BJ (cell line): ENCODE results near the gene CLDN16. TPM values are rescaled to one million over a fixed set of nuclear protein-coding genes. Genes with fewer than 3 reads are reported as not detected.

Experiments used
- CTCF ChIA-PET: fragments of 350-600 bp; formaldehyde crosslinking; extraction: SDS; loops from one replicate; lab custom pipeline; 2021; ENCODE audit warnings: antibody characterized with exemption, inconsistent platforms; lab: Yijun Ruan, JAX
- POLR2A ChIA-PET: fragments of 300-600 bp; sonication (Branson Sonifier 250); formaldehyde crosslinking; extraction: SDS; loops from one replicate; lab custom pipeline; 2021; ENCODE audit warnings: antibody characterized with exemption; lab: Charles Lee
- DNase-seq: peaks from one replicate; pipeline ENCODE4 v3.0.0-alpha.2; 2011; ENCODE audit warnings: low read depth
- H3K27me3 ChIP-seq: 2 replicates; pipeline ENCODE4 v1.6.0; 2011; ENCODE audit warnings: low read length; ENCODE audit not compliant: control insufficient read depth, insufficient read depth
- H3K36me3 ChIP-seq: 2 replicates; pipeline ENCODE4 v1.5.1; 2011; ENCODE audit warnings: low read length; ENCODE audit not compliant: control insufficient read depth, insufficient read depth
- H3K4me3 ChIP-seq: 2 replicates; pipeline ENCODE4 v1.5.1; 2011; ENCODE audit warnings: low read depth, mild to moderate bottlenecking, control low read depth, low read length
- polyA plus RNA-seq: library from polyadenylated mRNA; depleted of rRNA; stranded (reverse); fragments of >200 nt; gene quantifications from 2 replicates; pipeline ENCODE4 v1.2.3, GENCODE V29; 2011
- TF ChIP-seq, protein P1 (sequence below): IDR thresholded peaks from 2 replicates; pipeline ENCODE4 v1.5.1; 2011; ENCODE audit warnings: low read depth, mild to moderate bottlenecking, control low read depth, inconsistent platforms, low read length, moderate library complexity; ENCODE audit not compliant: insufficient read depth

CLDN16 gene
- polyA plus RNA-seq, 1 experiment, result not detected

DNA sequence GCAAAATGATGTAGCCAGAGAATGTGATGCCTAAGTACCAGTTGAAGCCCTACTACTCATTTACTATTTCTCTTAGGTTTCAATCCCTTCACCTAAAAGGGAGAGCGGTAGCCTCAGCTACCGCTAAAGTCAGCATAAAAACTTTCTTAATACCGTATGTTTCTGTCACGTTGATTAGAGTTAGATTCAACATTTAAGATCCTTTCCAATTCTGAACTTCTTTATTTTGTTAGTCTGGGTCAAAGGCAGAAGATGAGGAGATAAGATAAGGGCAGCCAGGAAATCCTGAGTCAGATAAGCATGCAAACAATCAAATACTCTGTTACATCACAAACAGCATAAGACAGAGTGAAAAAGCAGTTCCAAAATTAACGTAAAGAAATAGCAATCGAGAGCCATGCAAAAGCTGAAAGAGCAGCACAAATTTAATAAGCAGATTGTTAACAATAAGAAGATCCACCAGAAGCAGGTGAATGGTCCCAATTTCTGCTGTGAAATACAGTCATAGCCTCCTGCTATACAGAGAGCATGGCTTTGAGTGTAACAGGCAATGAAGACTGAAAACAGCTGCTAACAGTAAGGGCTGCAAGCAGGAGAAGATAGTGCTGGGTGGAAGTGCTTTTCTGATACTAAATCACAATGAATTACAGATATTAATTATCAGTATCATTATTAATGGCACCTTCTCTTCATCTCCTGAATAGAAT is 58.8 kb downstream of the CLDN16 start:
- TF ChIP-seq, protein P1, sequence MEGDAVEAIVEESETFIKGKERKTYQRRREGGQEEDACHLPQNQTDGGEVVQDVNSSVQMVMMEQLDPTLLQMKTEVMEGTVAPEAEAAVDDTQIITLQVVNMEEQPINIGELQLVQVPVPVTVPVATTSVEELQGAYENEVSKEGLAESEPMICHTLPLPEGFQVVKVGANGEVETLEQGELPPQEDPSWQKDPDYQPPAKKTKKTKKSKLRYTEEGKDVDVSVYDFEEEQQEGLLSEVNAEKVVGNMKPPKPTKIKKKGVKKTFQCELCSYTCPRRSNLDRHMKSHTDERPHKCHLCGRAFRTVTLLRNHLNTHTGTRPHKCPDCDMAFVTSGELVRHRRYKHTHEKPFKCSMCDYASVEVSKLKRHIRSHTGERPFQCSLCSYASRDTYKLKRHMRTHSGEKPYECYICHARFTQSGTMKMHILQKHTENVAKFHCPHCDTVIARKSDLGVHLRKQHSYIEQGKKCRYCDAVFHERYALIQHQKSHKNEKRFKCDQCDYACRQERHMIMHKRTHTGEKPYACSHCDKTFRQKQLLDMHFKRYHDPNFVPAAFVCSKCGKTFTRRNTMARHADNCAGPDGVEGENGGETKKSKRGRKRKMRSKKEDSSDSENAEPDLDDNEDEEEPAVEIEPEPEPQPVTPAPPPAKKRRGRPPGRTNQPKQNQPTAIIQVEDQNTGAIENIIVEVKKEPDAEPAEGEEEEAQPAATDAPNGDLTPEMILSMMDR, result no peak
- no peak for DNase-seq
- ChIA-PET CTCF (no interaction called here), POLR2A (no interaction called here)
- H3K27me3 ChIP-seq, result no peaks in the 10 kb centered on the region
- H3K36me3 ChIP-seq, result no peaks in the 10 kb centered on the region
- no peak overlapping the region for H3K4me3 ChIP-seq

DNA sequence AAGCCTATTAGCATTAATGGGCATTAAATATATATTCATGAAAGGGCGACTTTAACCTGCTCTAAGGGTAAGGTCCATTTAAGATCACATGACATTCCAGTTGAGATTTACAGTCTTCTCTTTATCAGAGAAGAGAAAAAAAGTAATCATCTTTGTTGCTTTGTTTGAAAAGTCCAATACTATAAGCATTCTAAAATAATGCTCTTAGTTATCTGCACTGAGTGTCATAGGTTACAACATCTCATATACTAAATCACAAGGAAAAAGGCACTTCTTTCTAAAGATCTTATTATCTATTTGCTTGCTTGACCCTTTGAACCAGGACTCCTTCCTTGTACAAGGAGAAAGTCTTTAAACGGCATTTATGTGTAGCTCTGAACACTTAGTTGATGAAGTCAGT is 60.3 kb downstream of the CLDN16 start:
- CTCF ChIA-PET, result interaction anchor here (1.5 kb wide), 1 partner anchor 16 kb away, joined by 3 read pairs; no protein-coding TSS in a partner anchor

DNA sequence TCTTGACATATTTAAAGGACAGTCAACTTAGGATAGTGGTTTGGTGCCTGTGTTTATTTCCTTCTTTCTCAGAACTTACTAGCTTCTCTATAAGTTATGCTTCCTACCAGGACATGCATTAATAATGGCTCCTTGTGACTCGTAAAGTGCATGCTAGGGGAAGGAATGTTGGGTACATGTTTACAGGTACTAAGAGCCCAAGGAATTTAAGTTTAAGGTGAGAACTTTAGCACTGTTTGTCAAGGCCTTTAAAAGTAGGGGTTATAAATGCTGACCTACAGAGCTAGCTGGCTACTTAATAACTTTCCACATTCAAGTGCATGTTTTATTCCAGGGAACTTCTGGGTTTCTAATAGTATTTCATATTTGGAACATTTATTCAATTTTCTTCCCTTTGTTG is 61.8 kb downstream of the CLDN16 start, which contains the start of gene TMEM207:
TSS of gene TMEM207 (minus strand) at position 101 of the 400 bp plus-strand sequence. CDS start at position 9, 92 bp downstream.
- H3K27me3 ChIP-seq, result no peaks in the 10 kb centered on the region
- no peak within 1 kb of the TSS for H3K4me3 ChIP-seq
- H3K36me3 ChIP-seq, result no peaks in the 10 kb centered on the region
- CTCF ChIA-PET, result interaction anchor here (1.0 kb wide), 1 partner anchor 249 kb away, joined by 3 read pairs; no protein-coding TSS in a partner anchor
- no peak for DNase-seq
- TF ChIP-seq, protein P1, result no peak
- POLR2A ChIA-PET, result no interaction called here

More for the DNA sequence above, 60.3 kb downstream of the CLDN16 start:
- DNase-seq, result no peak
- POLR2A ChIA-PET, result interaction anchor here (0.7 kb wide), 1 partner anchor 216 kb away, joined by 3 read pairs; no protein-coding TSS in a partner anchor
- Histone ChIP-seq H3K4me3 (no peak overlapping the region), H3K36me3 (no peaks in the 10 kb centered on the region), H3K27me3 (no peaks in the 10 kb centered on the region)
- TF ChIP-seq, protein P1, result no peak

DNA sequence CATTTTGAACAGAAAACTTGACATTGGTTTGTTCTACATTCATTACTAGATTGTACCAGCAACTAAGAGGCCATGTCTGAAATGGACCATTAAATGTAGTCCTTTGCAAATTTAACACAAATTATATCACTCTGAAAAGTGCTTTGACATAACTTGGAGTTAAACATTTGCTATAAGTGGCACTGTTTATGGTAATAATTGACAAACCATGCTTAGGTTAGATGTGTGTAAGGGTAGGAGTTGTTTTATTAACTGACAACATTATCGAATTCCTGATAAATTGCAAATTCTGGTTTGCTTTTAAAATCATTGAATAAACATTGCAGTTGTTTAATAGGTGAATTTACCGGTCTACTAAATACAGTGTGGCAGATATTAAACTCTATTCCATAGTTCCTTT is 67.9 kb downstream of the CLDN16 start:
- H3K27me3 ChIP-seq, result no peaks in the 10 kb centered on the region
- H3K36me3 ChIP-seq, result no peaks in the 10 kb centered on the region
- TF ChIP-seq, protein P1, result no peak
- POLR2A ChIA-PET, result no interaction called here
- DNase-seq, result no peak
- CTCF ChIA-PET, result interaction anchor here (0.5 kb wide), 1 partner anchor 46 kb away, joined by 3 read pairs; no protein-coding TSS in a partner anchor
- H3K4me3 ChIP-seq, result no peak overlapping the region

DNA sequence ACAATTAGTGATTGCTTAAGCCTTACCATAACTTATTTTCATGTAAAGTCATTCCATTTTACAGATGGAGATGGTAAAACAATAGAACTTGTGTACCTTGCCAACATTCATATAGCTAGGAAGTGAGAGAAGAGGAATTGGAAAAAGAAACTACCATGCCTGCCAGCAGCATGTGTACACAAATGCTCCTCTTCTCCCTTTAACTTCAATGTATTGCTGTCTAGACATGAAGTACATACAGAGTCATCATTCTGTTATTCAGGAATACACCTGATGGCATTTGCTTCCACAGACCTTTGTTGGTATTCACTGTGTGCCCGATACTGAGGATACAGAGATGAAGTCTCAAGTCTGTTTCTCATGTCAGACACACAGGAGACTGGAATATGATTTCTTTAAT is 68.8 kb downstream of the CLDN16 start:
- no peaks in the 10 kb centered on the region for H3K27me3 ChIP-seq
- H3K4me3 ChIP-seq, result no peak overlapping the region
- POLR2A ChIA-PET, result no interaction called here
- TF ChIP-seq, protein P1, result no peak
- H3K36me3 ChIP-seq, result no peaks in the 10 kb centered on the region
- CTCF ChIA-PET, result no interaction called here
- DNase-seq, result no peak
